Epithelial cell of proximal tubule (primary cell): ENCODE results near the gene HYAL4. TPM values are rescaled to one million over a fixed set of nuclear protein-coding genes. Genes with fewer than 3 reads are reported as not detected.

ENCODE experiments used
- total RNA-seq: library from RNA; depleted of rRNA; stranded (reverse); fragments of >200 nt; gene quantifications from 2 replicates; pipeline ENCODE4 v1.2.3, GENCODE V29; 2015

The HYAL4 gene
- total RNA-seq, 1 donor from 2014 or later: not detected

Other genes starting within 250 kb of the HYAL4 start
- gene ASB15, start 243.3 kb upstream of the HYAL4 start, total RNA-seq: not detected in 2 replicates
- not detected in 2 replicates for gene LMOD2, start 189.3 kb upstream of the HYAL4 start, total RNA-seq
- gene WASL, start 96.2 kb upstream of the HYAL4 start, total RNA-seq: 15.6 and 20.4 TPM in 2 replicates
- gene SPAM1, start 80.1 kb downstream of the HYAL4 start, total RNA-seq: not detected in 2 replicates
- gene TMEM229A, start 187.9 kb downstream of the HYAL4 start, total RNA-seq: not detected in 2 replicates